WI38 (cell line): ENCODE results near the gene NETO2.

Experiments
- H3K4me3 ChIP-seq: 2 replicates; pipeline ENCODE4 v1.5.1; 2011; ENCODE audit warnings: low read depth, mild to moderate bottlenecking, control low read depth, low read length
- CTCF ChIP-seq: IDR thresholded peaks from 2 replicates; pipeline ENCODE4 v1.5.1; 2012; ENCODE audit warnings: low read depth, mild to moderate bottlenecking, control low read depth, low read length

NETO2 gene

GRCh38 chr16:47036201-47036600, 107.5 kb downstream of the NETO2 start:
- TF ChIP-seq CTCF, result no peak
- H3K4me3 ChIP-seq, result no peak overlapping the region

GRCh38 chr16:47035436-47035835, 108.3 kb downstream of the NETO2 start:
- no peak overlapping the region for H3K4me3 ChIP-seq
- no peak for TF ChIP-seq CTCF

DNA sequence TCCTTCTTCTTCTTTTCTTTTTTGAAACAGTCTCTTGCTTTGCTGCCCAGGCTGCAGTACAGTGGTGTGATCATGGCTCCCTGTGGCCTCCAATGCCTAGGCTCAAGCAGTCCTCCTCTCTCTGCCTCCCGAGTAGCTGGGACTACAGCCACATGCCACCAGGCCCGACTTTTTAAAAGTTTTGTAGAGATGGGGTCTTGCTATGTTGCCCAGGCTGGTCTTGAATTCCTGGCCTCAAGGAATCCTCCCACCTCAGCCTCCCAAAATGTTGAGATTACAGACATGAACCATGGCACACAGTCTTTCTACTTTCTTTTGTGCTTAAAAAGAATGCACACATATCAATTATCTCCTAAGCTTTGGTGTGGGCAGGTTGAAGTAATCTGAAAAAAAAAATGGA, 109.3 kb downstream of the NETO2 start:
- no peak overlapping the region for H3K4me3 ChIP-seq
- no peak for TF ChIP-seq CTCF

GRCh38 chr16:47033176-47033575, 110.6 kb downstream of the NETO2 start:
- TF ChIP-seq CTCF, result no peak
- no peak overlapping the region for H3K4me3 ChIP-seq

GRCh38 chr16:47029724-47030123, 114.0 kb downstream of the NETO2 start:
- H3K4me3 ChIP-seq, result no peak overlapping the region
- TF ChIP-seq CTCF, result no peak

DNA sequence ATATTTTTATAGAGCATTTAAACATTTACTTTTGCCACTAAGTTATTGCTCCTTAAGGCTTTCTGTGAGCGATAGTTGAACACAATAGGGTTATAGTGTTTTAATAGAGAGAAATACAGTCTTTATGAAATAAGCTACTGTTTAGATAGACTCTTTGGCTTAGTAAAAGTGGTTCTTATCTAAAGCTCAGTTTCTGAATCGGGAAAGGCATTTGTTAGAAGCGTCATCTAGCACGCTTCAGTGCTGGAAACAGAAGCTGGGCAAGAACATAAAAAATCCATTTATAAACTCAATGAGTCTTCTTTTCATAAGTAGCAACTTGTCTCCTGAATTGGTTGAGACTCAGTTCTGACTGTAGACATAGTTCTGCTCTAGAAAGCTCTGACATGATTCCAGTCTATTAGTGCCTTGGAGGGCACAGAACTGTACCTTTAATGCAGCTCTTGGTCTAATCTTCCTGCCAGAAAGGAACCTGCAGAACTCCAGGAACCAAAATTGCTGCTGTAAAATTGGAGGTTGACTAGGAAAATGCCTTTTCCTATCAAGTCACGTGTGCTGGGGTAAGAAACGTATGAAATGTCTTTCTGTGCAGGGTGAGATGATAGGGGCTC, 114.9 kb downstream of the NETO2 start:
- no peak for TF ChIP-seq CTCF

More for the DNA sequence above, 114.9 kb downstream of the NETO2 start:
- no peak overlapping the region for H3K4me3 ChIP-seq
